Progenitor cell of endocrine pancreas (in vitro differentiated cells): Measurements from ENCODE around the gene UPF3A. TPM values are rescaled to one million over a fixed set of nuclear protein-coding genes. Genes with fewer than 3 reads are reported as not detected.
A peak's percentile ranks its signal among the peaks of the same experiment; 100 is the strongest.

Experiments
- DNase-seq: peaks from one replicate; pipeline ENCODE4 v3.0.0; 2021; ENCODE audit warnings: low spot score; ENCODE audit not compliant: unreplicated experiment
- H3K27ac Mint-ChIP-seq: 2 replicates; pipeline ENCODE4 v1.8.0; 2021; ENCODE audit warnings: mild to moderate bottlenecking, moderate library complexity, mixed read lengths
- H3K27me3 Mint-ChIP-seq: 2 replicates; pipeline ENCODE4 v1.8.0; 2021; ENCODE audit warnings: mixed read lengths
- H3K36me3 Mint-ChIP-seq: 2 replicates; pipeline ENCODE4 v1.8.0; 2022; ENCODE audit warnings: mixed read lengths; ENCODE audit not compliant: insufficient read depth
- H3K4me1 Mint-ChIP-seq: 2 replicates; pipeline ENCODE4 v1.8.0; 2021; ENCODE audit warnings: low read depth, mixed read lengths
- H3K4me3 Mint-ChIP-seq: 2 replicates; pipeline ENCODE4 v1.8.0; 2021; ENCODE audit warnings: low read depth, mild to moderate bottlenecking, moderate library complexity, mixed read lengths
- H3K9me3 Mint-ChIP-seq: 2 replicates; pipeline ENCODE4 v1.8.0; 2021; ENCODE audit warnings: low read depth, mixed read lengths
- total RNA-seq: library from RNA; stranded (reverse); gene quantifications from 2 replicates; pipeline ENCODE4 v1.2.1, GENCODE V29; 2021
- TF ChIP-seq, protein P1 (sequence below): fragments of 200-600 bp; sonication (generic); IDR thresholded peaks from one replicate; pipeline ENCODE4 v1.5.0; 2021; ENCODE audit warnings: antibody characterized with exemption, mild to moderate bottlenecking; ENCODE audit not compliant: unreplicated experiment

UPF3A gene
- total RNA-seq, 1 donor from 2014 or later, result 149 TPM

DNA sequence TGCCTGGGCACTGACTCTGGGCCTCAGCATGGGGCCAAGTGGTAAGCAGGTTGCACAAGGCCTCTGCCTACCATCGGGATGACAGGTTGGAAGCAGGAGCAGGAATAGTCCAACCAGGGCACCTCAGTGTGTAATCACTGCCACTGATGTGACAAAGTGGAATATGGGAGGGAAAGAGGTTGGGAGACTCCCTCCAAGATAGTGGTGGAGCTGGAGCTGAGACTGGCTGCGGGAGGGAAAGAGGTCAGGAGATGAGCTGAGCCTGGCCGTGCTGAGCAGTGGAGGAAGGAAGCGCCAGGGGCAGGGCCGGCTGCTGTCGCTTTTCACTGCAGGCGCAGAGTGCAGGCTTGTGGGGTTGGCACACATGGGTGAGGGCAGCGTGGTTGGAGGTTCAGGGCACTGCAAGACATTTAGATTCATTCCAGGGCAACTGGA is 6.8 kb downstream of the UPF3A start:
- peaks cover 40% of the 10 kb centered on the region for H3K36me3 Mint-ChIP-seq
- DNase-seq, result no peak
- H3K4me3 Mint-ChIP-seq, result no peak overlapping the region
- H3K4me1 Mint-ChIP-seq, result peaks cover 7% of the 10 kb centered on the region
- TF ChIP-seq, protein P1, sequence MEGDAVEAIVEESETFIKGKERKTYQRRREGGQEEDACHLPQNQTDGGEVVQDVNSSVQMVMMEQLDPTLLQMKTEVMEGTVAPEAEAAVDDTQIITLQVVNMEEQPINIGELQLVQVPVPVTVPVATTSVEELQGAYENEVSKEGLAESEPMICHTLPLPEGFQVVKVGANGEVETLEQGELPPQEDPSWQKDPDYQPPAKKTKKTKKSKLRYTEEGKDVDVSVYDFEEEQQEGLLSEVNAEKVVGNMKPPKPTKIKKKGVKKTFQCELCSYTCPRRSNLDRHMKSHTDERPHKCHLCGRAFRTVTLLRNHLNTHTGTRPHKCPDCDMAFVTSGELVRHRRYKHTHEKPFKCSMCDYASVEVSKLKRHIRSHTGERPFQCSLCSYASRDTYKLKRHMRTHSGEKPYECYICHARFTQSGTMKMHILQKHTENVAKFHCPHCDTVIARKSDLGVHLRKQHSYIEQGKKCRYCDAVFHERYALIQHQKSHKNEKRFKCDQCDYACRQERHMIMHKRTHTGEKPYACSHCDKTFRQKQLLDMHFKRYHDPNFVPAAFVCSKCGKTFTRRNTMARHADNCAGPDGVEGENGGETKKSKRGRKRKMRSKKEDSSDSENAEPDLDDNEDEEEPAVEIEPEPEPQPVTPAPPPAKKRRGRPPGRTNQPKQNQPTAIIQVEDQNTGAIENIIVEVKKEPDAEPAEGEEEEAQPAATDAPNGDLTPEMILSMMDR, result no peak
- H3K27me3 Mint-ChIP-seq, result no peaks in the 10 kb centered on the region
- H3K9me3 Mint-ChIP-seq, result no peaks in the 10 kb centered on the region
- H3K27ac Mint-ChIP-seq, result peak overlapping the region; percentile 35

DNA sequence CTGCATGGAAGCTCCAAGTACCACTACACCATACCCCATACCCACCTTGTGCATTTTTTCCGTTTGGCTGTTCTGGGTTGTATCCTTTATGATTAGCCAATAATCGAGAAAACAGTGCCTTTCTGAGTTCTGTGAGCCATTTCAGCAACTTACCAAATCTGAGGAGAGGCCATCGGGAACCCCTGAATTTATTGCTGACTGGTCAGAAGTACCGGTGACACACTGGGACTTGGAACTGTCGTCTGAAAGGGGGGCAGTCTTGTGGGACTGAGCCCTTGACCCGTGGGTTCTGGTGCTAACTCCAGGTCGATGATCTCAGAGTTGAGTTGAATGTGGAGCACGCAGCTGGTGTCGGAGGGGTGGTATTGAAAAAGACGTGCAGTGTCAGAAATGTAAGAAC is 15.0 kb downstream of the UPF3A start:
- no peaks in the 10 kb centered on the region for H3K27me3 Mint-ChIP-seq
- peak overlapping the region; percentile 7 for H3K27ac Mint-ChIP-seq
- H3K9me3 Mint-ChIP-seq, result no peaks in the 10 kb centered on the region
- TF ChIP-seq, protein P1, result no peak
- no peak overlapping the region for H3K4me3 Mint-ChIP-seq
- H3K36me3 Mint-ChIP-seq, result peaks cover 27% of the 10 kb centered on the region
- DNase-seq, result no peak
- H3K4me1 Mint-ChIP-seq, result no peaks in the 10 kb centered on the region

DNA sequence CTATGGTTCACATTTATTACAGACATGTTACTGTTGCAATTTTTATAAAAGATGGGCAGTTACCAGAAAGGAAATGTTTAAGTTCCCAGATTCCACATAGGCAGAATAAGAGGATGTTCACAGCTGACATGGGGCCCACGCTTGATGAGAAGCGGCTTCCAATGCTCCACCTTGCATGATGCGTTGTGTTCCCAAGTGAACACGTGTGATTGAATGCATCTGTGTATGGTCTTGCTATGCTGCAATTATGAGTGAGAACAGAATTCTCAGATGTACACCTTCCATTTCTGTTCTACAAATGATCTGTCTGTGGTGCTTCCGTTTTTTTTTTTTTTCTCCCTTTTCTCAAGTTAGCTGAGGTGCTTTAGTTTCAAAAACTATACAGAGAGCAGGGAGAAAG is 15.5 kb downstream of the UPF3A start:
- DNase-seq, result no peak
- TF ChIP-seq, protein P1, result no peak

GRCh38 chr13:114298866-114299265 is 17.5 kb downstream of the UPF3A start:
- TF ChIP-seq, protein P1, result no peak
- Mint-ChIP-seq H3K9me3 (no peaks in the 10 kb centered on the region), H3K27ac (no peak overlapping the region), H3K4me3 (no peak overlapping the region), H3K27me3 (no peaks in the 10 kb centered on the region), H3K4me1 (peaks cover 2% of the 10 kb centered on the region), H3K36me3 (peaks cover 27% of the 10 kb centered on the region)
- no peak for DNase-seq

More for the DNA sequence above, 15.5 kb downstream of the UPF3A start:
- H3K27ac Mint-ChIP-seq, result no peak overlapping the region
- no peak overlapping the region for H3K4me3 Mint-ChIP-seq
- H3K4me1 Mint-ChIP-seq, result no peaks in the 10 kb centered on the region
- H3K9me3 Mint-ChIP-seq, result no peaks in the 10 kb centered on the region
- H3K27me3 Mint-ChIP-seq, result no peaks in the 10 kb centered on the region
- H3K36me3 Mint-ChIP-seq, result peaks cover 27% of the 10 kb centered on the region

GRCh38 chr13:114299604-114300305 is 18.4 kb downstream of the UPF3A start:
- Mint-ChIP-seq H3K36me3 (peaks cover 30% of the 10 kb centered on the region), H3K4me1 (peaks cover 9% of the 10 kb centered on the region), H3K27me3 (no peaks in the 10 kb centered on the region), H3K9me3 (no peaks in the 10 kb centered on the region), H3K27ac (no peak overlapping the region), H3K4me3 (no peak overlapping the region)
- no peak for DNase-seq
- TF ChIP-seq, protein P1, result no peak
